Measurements from ENCODE around the gene FAM83E. TPM values are rescaled to one million over a fixed set of nuclear protein-coding genes. Genes with fewer than 3 reads are reported as not detected.
"Not testable (repeated sequence)": the region's sequence is repeated elsewhere in the genome, so short reads cannot be mapped to it uniquely, and the experiment has no call there.

The FAM83E gene
- polyA plus RNA-seq, 1 experiment: not detected

- H3K27ac ChIP-seq (ENCODE audit: low read depth, low read length): no peak overlapping the region
- TF ChIP-seq CTCF (IDR thresholded peaks at IDR 0.05; ENCODE audit: low read depth, low read length): no peak
- POLR2A ChIA-PET: interaction anchor here (1.0 to 1.6 kb wide), 4 partner anchors 9 to 14 kb away, joined by 3 to 9 read pairs (median 6); partner anchors contain the start of genes CA11, RPL18 and SPHK2
Measured at GRCh38 chr19:48633148-48634035, 18.5 kb upstream of the FAM83E start.

DNA sequence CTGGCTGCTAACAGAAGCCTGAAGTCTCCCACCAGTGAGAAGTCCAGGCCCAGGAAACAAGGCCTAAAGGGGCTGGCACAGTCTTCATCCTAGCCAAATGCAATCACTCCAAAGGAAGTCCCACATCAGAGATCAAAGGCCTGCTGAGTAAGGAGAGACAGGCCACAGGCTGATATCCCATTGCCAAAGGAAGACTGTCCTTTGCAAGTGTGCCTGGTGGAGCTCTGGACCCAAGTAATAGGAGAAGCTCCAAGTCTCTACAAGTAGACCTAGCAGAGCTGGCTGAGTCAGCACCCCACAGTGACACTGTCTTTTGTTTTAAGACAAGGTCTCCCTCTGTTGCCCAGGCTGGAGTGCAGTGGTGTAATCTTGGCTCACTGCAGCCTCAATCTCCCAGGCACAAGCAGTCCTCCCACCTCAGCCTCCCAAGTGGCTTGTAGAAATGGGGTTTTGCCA is 17.8 kb upstream of the FAM83E start:
- CTCF ChIA-PET: no interaction called here
- POLR2A ChIA-PET: interaction anchor here (0.7 to 1.0 kb wide), 2 partner anchors 9 to 88 kb away, joined by 5 to 9 read pairs; no protein-coding TSS in a partner anchor
- DNase-seq (ENCODE audit: low read depth, low spot score): no peak
- H3K27ac ChIP-seq (ENCODE audit: low read depth, low read length): peak overlapping the region; percentile 47
- TF ChIP-seq CTCF (IDR thresholded peaks at IDR 0.05; ENCODE audit: low read depth, low read length): no peak
- H3K27me3 ChIP-seq (ENCODE audit: control insufficient read depth, insufficient read depth, low read length): no peaks in the 10 kb centered on the region
- H3K4me3 ChIP-seq (ENCODE audit: low read depth, low read length): no peak overlapping the region
- peaks cover 5% of the 10 kb centered on the region; the same call in 1 of the 2 replicates for H3K9me3 ChIP-seq (ENCODE audit: control insufficient read depth, insufficient read depth, low read length)

More at GRCh38 chr19:48633148-48634035, 18.5 kb upstream of the FAM83E start:
- Histone ChIP-seq H3K27me3 (ENCODE audit: control insufficient read depth, insufficient read depth, low read length) (no peaks in the 10 kb centered on the region), H3K4me3 (ENCODE audit: low read depth, low read length) (no peak overlapping the region), H3K9me3 (ENCODE audit: control insufficient read depth, insufficient read depth, low read length) (peaks cover 5% of the 10 kb centered on the region; the same call in 1 of the 2 replicates)
- CTCF ChIA-PET: interaction anchor here (0.9 to 1.1 kb wide), 3 partner anchors 12 to 128 kb away, joined by 3 to 7 read pairs (median 4); partner anchors contain the start of gene CA11
- DNase-seq (ENCODE audit: low read depth, low spot score): no peak

DNA sequence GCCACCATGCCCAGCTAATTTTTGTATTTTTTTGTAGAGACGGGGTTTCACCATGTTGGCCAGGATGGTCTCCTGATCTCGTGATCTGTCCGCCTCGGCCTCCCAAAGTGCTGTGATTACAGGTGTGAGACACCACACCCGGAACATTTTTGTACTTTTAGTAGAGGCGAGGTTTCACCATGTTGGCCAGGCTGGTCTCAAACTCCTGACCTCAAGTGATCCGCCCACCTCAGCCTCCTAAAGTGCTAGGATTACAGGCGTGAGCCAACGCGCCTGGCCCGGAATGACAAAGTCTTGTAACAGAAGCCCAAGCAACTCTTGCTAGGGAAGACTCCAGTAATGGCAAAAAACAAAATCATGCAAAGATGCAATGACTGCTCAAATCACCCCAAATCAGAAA is 17.4 kb upstream of the FAM83E start:
- DNase-seq (ENCODE audit: low read depth, low spot score); CTCF ChIA-PET; H3K27me3 ChIP-seq (ENCODE audit: control insufficient read depth, insufficient read depth, low read length); H3K4me3 ChIP-seq (ENCODE audit: low read depth, low read length); H3K27ac ChIP-seq (ENCODE audit: low read depth, low read length); H3K9me3 ChIP-seq (ENCODE audit: control insufficient read depth, insufficient read depth, low read length): not testable (repeated sequence)
- POLR2A ChIA-PET: interaction anchor here (0.7 to 1.0 kb wide), 3 partner anchors 8 to 88 kb away, joined by 3 to 9 read pairs (median 5); partner anchors contain the start of genes RPL18 and SPHK2

- POLR2A ChIA-PET: interaction anchor here (0.7 to 1.0 kb wide), 2 partner anchors 12 to 14 kb away, joined by 3 to 4 read pairs; partner anchors contain the start of genes RPL18 and SPHK2
- no peak for DNase-seq (ENCODE audit: low read depth, low spot score)
- CTCF ChIA-PET: interaction anchor here (0.8 kb wide), 1 partner anchor 12 kb away, joined by 5 read pairs; the partner anchor contains the start of gene RPL18
- H3K27me3 ChIP-seq (ENCODE audit: control insufficient read depth, insufficient read depth, low read length): no peaks in the 10 kb centered on the region
- no peak for TF ChIP-seq CTCF (IDR thresholded peaks at IDR 0.05; ENCODE audit: low read depth, low read length)
- peaks cover 5% of the 10 kb centered on the region; the same call in 1 of the 2 replicates for H3K9me3 ChIP-seq (ENCODE audit: control insufficient read depth, insufficient read depth, low read length)
- peak overlapping the region; percentile 39 for H3K27ac ChIP-seq (ENCODE audit: low read depth, low read length)
- H3K4me3 ChIP-seq (ENCODE audit: low read depth, low read length): no peak overlapping the region
Measured at GRCh38 chr19:48631225-48631624, 16.3 kb upstream of the FAM83E start.

GRCh38 chr19:48630296-48631063 is 15.6 kb upstream of the FAM83E start:
- ChIA-PET POLR2A (interaction anchor here (1.3 to 2.2 kb wide), 2 partner anchors 11 to 15 kb away, joined by 6 to 14 read pairs; partner anchors contain the start of genes CA11, RPL18 and SPHK2), CTCF (interaction anchor here (0.8 to 1.0 kb wide), 2 partner anchors 12 to 13 kb away, joined by 3 to 5 read pairs; partner anchors contain the start of gene RPL18)
- Histone ChIP-seq H3K27me3 (ENCODE audit: control insufficient read depth, insufficient read depth, low read length) (no peaks in the 10 kb centered on the region), H3K27ac (ENCODE audit: low read depth, low read length) (peak overlapping the region; percentile 57), H3K4me3 (ENCODE audit: low read depth, low read length) (no peak overlapping the region), H3K9me3 (ENCODE audit: control insufficient read depth, insufficient read depth, low read length) (peaks cover 5% of the 10 kb centered on the region; the same call in 1 of the 2 replicates)
- no peak for DNase-seq (ENCODE audit: low read depth, low spot score)
- peak; percentile 34 for TF ChIP-seq CTCF (IDR thresholded peaks at IDR 0.05; ENCODE audit: low read depth, low read length)

All from AG04450 (cell line).